Calu3 (cell line): ENCODE measurements around the gene RHOF. TPM values are rescaled to one million over a fixed set of nuclear protein-coding genes. Genes with fewer than 3 reads are reported as not detected.

Experiments
- BruUV-seq: library from RNA; stranded (reverse); fragments of 400-500 nt; replicated peaks from 2 replicates; lab custom pipeline; 2021; lab: Mats Ljungman, UMichigan
- CTCF ChIA-PET: fragments of 300-600 bp; sonication (Branson Sonifier 250); formaldehyde crosslinking; loops from one replicate; lab custom pipeline; 2022; ENCODE audit warnings: antibody characterized with exemption; lab: Charles Lee
- DNase-seq: peaks from one replicate; pipeline ENCODE4 v3.0.0; 2022
- H3K27ac Mint-ChIP-seq: one replicate; pipeline ENCODE4 v1.8.0; 2022; ENCODE audit warnings: mixed read lengths; ENCODE audit not compliant: unreplicated experiment
- H3K27me3 Mint-ChIP-seq: one replicate; pipeline ENCODE4 v1.8.0; 2022; ENCODE audit warnings: mixed read lengths; ENCODE audit not compliant: unreplicated experiment
- H3K36me3 Mint-ChIP-seq: one replicate; pipeline ENCODE4 v1.8.0; 2022; ENCODE audit warnings: mild to moderate bottlenecking, moderate library complexity, mixed read lengths; ENCODE audit not compliant: insufficient read depth, unreplicated experiment
- H3K4me1 Mint-ChIP-seq: one replicate; pipeline ENCODE4 v1.8.0; 2022; ENCODE audit warnings: mild to moderate bottlenecking, low read depth, mixed read lengths; ENCODE audit not compliant: unreplicated experiment
- H3K4me3 Mint-ChIP-seq: one replicate; pipeline ENCODE4 v1.8.0; 2022; ENCODE audit warnings: mild to moderate bottlenecking, low read depth, moderate library complexity, mixed read lengths; ENCODE audit not compliant: unreplicated experiment
- H3K9me3 Mint-ChIP-seq: one replicate; pipeline ENCODE4 v1.8.0; 2022; ENCODE audit warnings: low read depth, mixed read lengths; ENCODE audit not compliant: unreplicated experiment
- intact Hi-C: fragments of 100-400 bp; cut with micrococcal nuclease; formaldehyde crosslinking; loops from one replicate; pipeline ENCODE4 v1.10.0; 2022; ENCODE audit not compliant: unreplicated experiment
- total RNA-seq: library from RNA; stranded (reverse); gene quantifications from 2 replicates; pipeline ENCODE4 v1.2.3, GENCODE V29; 2022
- TF ChIP-seq, protein P1 (sequence below): fragments of 200-600 bp; IDR thresholded peaks from one replicate; pipeline ENCODE4 v1.8.0; 2022; ENCODE audit warnings: antibody characterized with exemption; ENCODE audit not compliant: unreplicated experiment

Gene RHOF
- total RNA-seq, 1 experiment from 2014 or later: 73.9 TPM

GRCh38 chr12:121812921-121813896, 19.7 kb upstream of the RHOF start:
- peaks cover 82% of the 10 kb centered on the region for H3K36me3 Mint-ChIP-seq
- no peak for DNase-seq
- H3K4me3 Mint-ChIP-seq: peak overlapping the region; percentile 94
- H3K27ac Mint-ChIP-seq: peak overlapping the region; percentile 69
- CTCF ChIA-PET: interaction anchor here (4.6 kb wide), 1 partner anchor 17 kb away, joined by 179 read pairs; the partner anchor contains the start of gene RHOF
- peaks cover 32% of the 10 kb centered on the region for H3K4me1 Mint-ChIP-seq
- intact Hi-C loops: loop anchor here (1.0 kb wide), 1 partner anchor 18 kb away; no protein-coding TSS in a partner anchor
- TF ChIP-seq, protein P1, sequence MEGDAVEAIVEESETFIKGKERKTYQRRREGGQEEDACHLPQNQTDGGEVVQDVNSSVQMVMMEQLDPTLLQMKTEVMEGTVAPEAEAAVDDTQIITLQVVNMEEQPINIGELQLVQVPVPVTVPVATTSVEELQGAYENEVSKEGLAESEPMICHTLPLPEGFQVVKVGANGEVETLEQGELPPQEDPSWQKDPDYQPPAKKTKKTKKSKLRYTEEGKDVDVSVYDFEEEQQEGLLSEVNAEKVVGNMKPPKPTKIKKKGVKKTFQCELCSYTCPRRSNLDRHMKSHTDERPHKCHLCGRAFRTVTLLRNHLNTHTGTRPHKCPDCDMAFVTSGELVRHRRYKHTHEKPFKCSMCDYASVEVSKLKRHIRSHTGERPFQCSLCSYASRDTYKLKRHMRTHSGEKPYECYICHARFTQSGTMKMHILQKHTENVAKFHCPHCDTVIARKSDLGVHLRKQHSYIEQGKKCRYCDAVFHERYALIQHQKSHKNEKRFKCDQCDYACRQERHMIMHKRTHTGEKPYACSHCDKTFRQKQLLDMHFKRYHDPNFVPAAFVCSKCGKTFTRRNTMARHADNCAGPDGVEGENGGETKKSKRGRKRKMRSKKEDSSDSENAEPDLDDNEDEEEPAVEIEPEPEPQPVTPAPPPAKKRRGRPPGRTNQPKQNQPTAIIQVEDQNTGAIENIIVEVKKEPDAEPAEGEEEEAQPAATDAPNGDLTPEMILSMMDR: no peak
- H3K27me3 Mint-ChIP-seq: no peaks in the 10 kb centered on the region
- BruUV-seq: no TSS peak
- H3K9me3 Mint-ChIP-seq: no peaks in the 10 kb centered on the region

GRCh38 chr12:121812320-121812871, 18.9 kb upstream of the RHOF start:
- BruUV-seq: no TSS peak
- intact Hi-C loops: loop anchor here (1.0 kb wide), 1 partner anchor 17 kb away; no protein-coding TSS in a partner anchor
- Mint-ChIP-seq H3K9me3 (no peaks in the 10 kb centered on the region), H3K4me3 (peak overlapping the region; percentile 94), H3K4me1 (peaks cover 32% of the 10 kb centered on the region), H3K27me3 (no peaks in the 10 kb centered on the region), H3K27ac (peak overlapping the region; percentile 69), H3K36me3 (peaks cover 77% of the 10 kb centered on the region)
- CTCF ChIA-PET: interaction anchor here (0.6 to 4.6 kb wide), 9 partner anchors 10 to 309 kb away, joined by 3 to 179 read pairs (median 4); partner anchors contain the start of genes RHOF and SETD1B
- peak; percentile 86 for DNase-seq
- TF ChIP-seq, protein P1: no peak

- TF ChIP-seq, protein P1: peak; percentile 98
- BruUV-seq: no TSS peak
- CTCF ChIA-PET: interaction anchor here (0.6 to 4.6 kb wide), 10 partner anchors 9 to 309 kb away, joined by 3 to 179 read pairs (median 4); partner anchors contain the start of genes RHOF and SETD1B
- DNase-seq: peak; percentile 89
- Mint-ChIP-seq H3K27ac (peak overlapping the region; percentile 81), H3K9me3 (no peaks in the 10 kb centered on the region), H3K4me3 (peak overlapping the region; percentile 94), H3K27me3 (no peaks in the 10 kb centered on the region), H3K4me1 (peaks cover 33% of the 10 kb centered on the region), H3K36me3 (peaks cover 81% of the 10 kb centered on the region)
- intact Hi-C loops: loop anchor here (1.0 kb wide), 1 partner anchor 16 kb away; no protein-coding TSS in a partner anchor
Observed at GRCh38 chr12:121811434-121812319, 18.2 kb upstream of the RHOF start.
